ENCODE results near the gene PHACTR4. TPM values are rescaled to one million over a fixed set of nuclear protein-coding genes. Genes with fewer than 3 reads are reported as not detected.
A peak's percentile ranks its signal among the peaks of the same experiment; 100 is the strongest.

Gene PHACTR4
- total RNA-seq, 1 experiment from 2014 or later, result 35.5 TPM

GRCh38 chr1:28516518-28516956, 147.0 kb downstream of the PHACTR4 start:
- TF ChIP-seq CTCF (IDR thresholded peaks at IDR 0.05; ENCODE audit: insufficient read depth in 1 of 2, low read depth in 1 of 2, low read length in 1 of 2, severe bottlenecking in 1 of 2, unreplicated experiment in 1 of 2), result no peak
- peaks cover 10% of the 10 kb centered on the region for H3K4me1 Mint-ChIP-seq (ENCODE audit: low read depth, unreplicated experiment)
- ChIA-PET CTCF (no interaction called here), POLR2A (interaction anchor here (1.6 kb wide), 1 partner anchor 87 kb away, joined by 5 read pairs; no protein-coding TSS in a partner anchor)
- no peak overlapping the region for H3K4me3 Mint-ChIP-seq (ENCODE audit: unreplicated experiment)
- no peaks in the 10 kb centered on the region for H3K27me3 ChIP-seq (replicated peaks; ENCODE audit: control insufficient read depth, insufficient read depth, low read length)
- H3K4me3 ChIP-seq (ENCODE audit: low read depth, low read length), result no peak overlapping the region
- H3K27me3 Mint-ChIP-seq (ENCODE audit: insufficient read depth, unreplicated experiment), result no peaks in the 10 kb centered on the region
- DNase-seq, result no peak
- H3K9me3 Mint-ChIP-seq (ENCODE audit: unreplicated experiment), result no peaks in the 10 kb centered on the region
- peak overlapping the region; percentile 78 for H3K27ac Mint-ChIP-seq (ENCODE audit: unreplicated experiment)
- H3K36me3 ChIP-seq (ENCODE audit: control insufficient read depth, insufficient read depth, low read length), result no peaks in the 10 kb centered on the region; the same call in 1 of the 2 replicates
- intact Hi-C loops (cut with micrococcal nuclease; ENCODE audit: unreplicated experiment), result no loop called here
- BruUV-seq (replicated peaks), result no TSS peak
- H3K9me3 ChIP-seq, result no peaks in the 10 kb centered on the region
- H3K36me3 Mint-ChIP-seq (ENCODE audit: insufficient read depth, unreplicated experiment), result peaks cover 86% of the 10 kb centered on the region
- no peaks in the 10 kb centered on the region for H3K4me1 ChIP-seq

GRCh38 chr1:28517649-28517999, 148.1 kb downstream of the PHACTR4 start:
- no TSS peak for BruUV-seq (replicated peaks)
- no peak for DNase-seq
- Mint-ChIP-seq H3K4me1 (ENCODE audit: low read depth, unreplicated experiment) (peaks cover 10% of the 10 kb centered on the region), H3K4me3 (ENCODE audit: unreplicated experiment) (peak overlapping the region; percentile 87), H3K27ac (ENCODE audit: unreplicated experiment) (peak overlapping the region; percentile 91), H3K36me3 (ENCODE audit: insufficient read depth, unreplicated experiment) (peaks cover 80% of the 10 kb centered on the region), H3K9me3 (ENCODE audit: unreplicated experiment) (no peaks in the 10 kb centered on the region), H3K27me3 (ENCODE audit: insufficient read depth, unreplicated experiment) (no peaks in the 10 kb centered on the region)
- ChIA-PET POLR2A (no interaction called here), CTCF (interaction anchor here (0.9 kb wide), 1 partner anchor 85 kb away, joined by 3 read pairs; no protein-coding TSS in a partner anchor)
- no peaks in the 10 kb centered on the region for H3K4me1 ChIP-seq
- intact Hi-C loops (cut with micrococcal nuclease; ENCODE audit: unreplicated experiment), result no loop called here
- H3K9me3 ChIP-seq, result no peaks in the 10 kb centered on the region
- TF ChIP-seq CTCF (IDR thresholded peaks at IDR 0.05; ENCODE audit: insufficient read depth in 1 of 2, low read depth in 1 of 2, low read length in 1 of 2, severe bottlenecking in 1 of 2, unreplicated experiment in 1 of 2), result no peak
- H3K36me3 ChIP-seq (ENCODE audit: control insufficient read depth, insufficient read depth, low read length), result no peaks in the 10 kb centered on the region
- H3K27me3 ChIP-seq (replicated peaks; ENCODE audit: control insufficient read depth, insufficient read depth, low read length), result no peaks in the 10 kb centered on the region
- H3K4me3 ChIP-seq (ENCODE audit: low read depth, low read length), result peak overlapping the region; percentile 78; the same call in 1 of the 2 replicates

- Mint-ChIP-seq H3K27ac (ENCODE audit: unreplicated experiment) (peak overlapping the region; percentile 91), H3K4me3 (ENCODE audit: unreplicated experiment) (peak overlapping the region; percentile 87), H3K36me3 (ENCODE audit: insufficient read depth, unreplicated experiment) (peaks cover 74% of the 10 kb centered on the region), H3K9me3 (ENCODE audit: unreplicated experiment) (no peaks in the 10 kb centered on the region), H3K27me3 (ENCODE audit: insufficient read depth, unreplicated experiment) (no peaks in the 10 kb centered on the region), H3K4me1 (ENCODE audit: low read depth, unreplicated experiment) (peaks cover 10% of the 10 kb centered on the region)
- intact Hi-C loops (cut with micrococcal nuclease; ENCODE audit: unreplicated experiment), result loop anchor here (1.0 to 2.0 kb wide), 2 partner anchors 63 to 84 kb away; no protein-coding TSS in a partner anchor
- ChIA-PET POLR2A (interaction anchor here (0.6 to 1.2 kb wide), 8 partner anchors 11 to 359 kb away, joined by 3 to 12 read pairs (median 6); partner anchors contain the start of gene RAB42), CTCF (interaction anchor here (0.6 to 1.2 kb wide), 3 partner anchors 63 to 1523 kb away, joined by 3 to 5 read pairs (median 4); no protein-coding TSS in a partner anchor)
- DNase-seq, result peak; percentile 90 to 91
- peak; percentile 78 to 87 for TF ChIP-seq CTCF (IDR thresholded peaks at IDR 0.05; ENCODE audit: insufficient read depth in 1 of 2, low read depth in 1 of 2, low read length in 1 of 2, severe bottlenecking in 1 of 2, unreplicated experiment in 1 of 2)
- BruUV-seq (replicated peaks), result no TSS peak
- Histone ChIP-seq H3K9me3 (no peaks in the 10 kb centered on the region), H3K36me3 (ENCODE audit: control insufficient read depth, insufficient read depth, low read length) (no peaks in the 10 kb centered on the region), H3K4me3 (ENCODE audit: low read depth, low read length) (peak overlapping the region; percentile 78), H3K27me3 (replicated peaks; ENCODE audit: control insufficient read depth, insufficient read depth, low read length) (no peaks in the 10 kb centered on the region), H3K4me1 (no peaks in the 10 kb centered on the region)
These were observed 148.6 kb downstream of the PHACTR4 start for GRCh38 chr1:28518000-28518744.

All from Caco-2 (cell line).